OCI-LY1 (cell line): Measurements from ENCODE around the gene FAM234B.

Experiments
- H2AFZ ChIP-seq: fragments of 200-600 bp; sonication (generic), shearing (Covaris generic); 2 replicates; pipeline ENCODE4 v1.6.0; 2014; ENCODE audit warnings: antibody characterized with exemption, mild to moderate bottlenecking, low read length
- H3F3A ChIP-seq: fragments of 200-600 bp; sonication (generic), shearing (Covaris generic); 2 replicates; pipeline ENCODE4 v1.6.0; 2014; ENCODE audit warnings: mild to moderate bottlenecking, antibody characterized with exemption, low read length, moderate library complexity; ENCODE audit not compliant: insufficient read depth
- H3K27ac ChIP-seq: fragments of 200-600 bp; sonication (generic); 2 replicates; pipeline ENCODE4 v1.5.1; 2014; ENCODE audit warnings: low read length, mixed run types, mild to moderate bottlenecking, low read depth; ENCODE audit not compliant: poor library complexity, severe bottlenecking
- H3K27me3 ChIP-seq: fragments of 200-600 bp; sonication (generic); 2 replicates; pipeline ENCODE4 v1.6.0; 2014; ENCODE audit warnings: antibody characterized with exemption, mild to moderate bottlenecking, low read length, moderate library complexity; ENCODE audit not compliant: insufficient read depth
- H3K36me3 ChIP-seq: fragments of 200-600 bp; sonication (generic); 2 replicates; pipeline ENCODE4 v1.6.1; 2014; ENCODE audit warnings: mild to moderate bottlenecking, antibody characterized with exemption, low read length, moderate library complexity, mixed read lengths; ENCODE audit not compliant: insufficient read depth
- H3K4me1 ChIP-seq: fragments of 200-600 bp; sonication (generic); 2 replicates; pipeline ENCODE4 v1.5.1; 2014; ENCODE audit warnings: mild to moderate bottlenecking, low read length, moderate library complexity; ENCODE audit not compliant: insufficient read depth, severe bottlenecking
- H3K4me2 ChIP-seq: fragments of 200-600 bp; sonication (generic), shearing (Covaris generic); 2 replicates; pipeline ENCODE4 v1.6.1; 2014; ENCODE audit warnings: low read length
- H3K4me3 ChIP-seq: fragments of 200-600 bp; sonication (generic); 2 replicates; pipeline ENCODE4 v1.5.1; 2014; ENCODE audit warnings: low read length, low read depth, mild to moderate bottlenecking, mixed read lengths; ENCODE audit not compliant: poor library complexity, severe bottlenecking
- H3K79me2 ChIP-seq: fragments of 200-600 bp; shearing (Covaris generic); 2 replicates; pipeline ENCODE4 v1.6.1; 2016; ENCODE audit warnings: mixed run types, low read length, mixed read lengths; ENCODE audit not compliant: insufficient read depth
- H3K9ac ChIP-seq: fragments of 200-600 bp; sonication (generic), shearing (Covaris generic); 2 replicates; pipeline ENCODE4 v1.6.1; 2014; ENCODE audit warnings: mild to moderate bottlenecking, low read length, mixed read lengths
- H3K9me2 ChIP-seq: fragments of 200-600 bp; sonication (generic), shearing (Covaris generic); 2 replicates; pipeline ENCODE4 v1.6.1; 2014; ENCODE audit warnings: low read depth, mild to moderate bottlenecking, low read length, mixed read lengths
- H3K9me3 ChIP-seq: fragments of 200-600 bp; shearing (Covaris generic); 2 replicates; pipeline ENCODE4 v1.6.1; 2014; ENCODE audit warnings: low read length, mixed read lengths
- H4K20me1 ChIP-seq: fragments of 200-600 bp; sonication (generic), shearing (Covaris generic); 2 replicates; pipeline ENCODE4 v1.6.0; 2016; ENCODE audit warnings: mild to moderate bottlenecking, low read length; ENCODE audit not compliant: insufficient read depth
- CTCF ChIP-seq: fragments of 200-600 bp; sonication (generic), shearing (Covaris generic); IDR thresholded peaks from 2 replicates; pipeline ENCODE4 v1.5.1; 2017; ENCODE audit warnings: mild to moderate bottlenecking, antibody characterized with exemption, low read length, moderate library complexity, mixed read lengths
- EZH2 ChIP-seq: fragments of 200-600 bp; sonication (generic), shearing (Covaris generic); IDR thresholded peaks from 2 replicates; pipeline ENCODE4 v1.8.0; 2017; ENCODE audit warnings: borderline replicate concordance, mixed run types, mild to moderate bottlenecking, antibody characterized with exemption, low read length, moderate library complexity, mixed read lengths

FAM234B gene

GRCh38 chr12:13130981-13131380 is 86.8 kb downstream of the FAM234B start:
- Histone ChIP-seq H3K27ac (no peak overlapping the region), H3K4me1 (no peaks in the 10 kb centered on the region), H3F3A (no peaks in the 10 kb centered on the region), H3K9me2 (no peaks in the 10 kb centered on the region), H3K36me3 (no peaks in the 10 kb centered on the region), H3K9ac (no peak overlapping the region), H2AFZ (no peak overlapping the region), H3K27me3 (no peaks in the 10 kb centered on the region), H3K4me3 (no peak overlapping the region), H3K79me2 (no peaks in the 10 kb centered on the region), H3K4me2 (no peak overlapping the region), H4K20me1 (no peaks in the 10 kb centered on the region), H3K9me3 (no peaks in the 10 kb centered on the region)
- TF ChIP-seq CTCF = no peak
- no peak for TF ChIP-seq EZH2
